HepG2 (cell line): Measurements from ENCODE around the gene KRT12. TPM values are rescaled to one million over a fixed set of nuclear protein-coding genes. Genes with fewer than 3 reads are reported as not detected.

Experiments
- ETV5 ChIP-seq: IDR thresholded peaks from 2 replicates; pipeline ENCODE4 v1.6.1; 2018; ENCODE audit warnings: missing biosample characterization, missing genetic modification reagents, inconsistent platforms, borderline replicate concordance
- LCORL ChIP-seq, 2 experiments: fragments of 450-650 bp in 1 of 2; sonication (generic) in 1 of 2; formaldehyde crosslinking in 1 of 2; IDR thresholded peaks; 2 replicates each; pipeline versions ENCODE4 v1.5.0 to v1.6.1; 2017 to 2020; ENCODE audit warnings: antibody characterized with exemption in 1 of 2, missing genetic modification reagents in 1 of 2
- MBNL3 ChIP-seq: fragments of 250-450 bp; sonication (Bioruptor Pico); conservative IDR thresholded peaks from 2 replicates; pipeline ENCODE4 v1.8.0; 2022; ENCODE audit warnings: mild to moderate bottlenecking, inconsistent platforms
- MXI1 ChIP-seq: IDR thresholded peaks from 3 replicates; pipeline ENCODE4 v1.6.1; 2012; ENCODE audit warnings: low read depth, low read length, inconsistent platforms, borderline replicate concordance
- NR2C2 ChIP-seq: sonication (generic); formaldehyde crosslinking; IDR thresholded peaks from 2 replicates; pipeline ENCODE4 v1.4.0; 2020; ENCODE audit warnings: missing genetic modification reagents, mild to moderate bottlenecking, moderate library complexity, borderline replicate concordance
- PHB2 ChIP-seq: fragments of 450-650 bp; IDR thresholded peaks from 2 replicates; pipeline ENCODE4 v1.6.1; 2018; ENCODE audit not compliant: partially characterized antibody
- RFX5 ChIP-seq: IDR thresholded peaks from 2 replicates; pipeline ENCODE4 v1.6.1; 2011; ENCODE audit warnings: low read depth, low read length, improper control_type of control experiment
- SALL1 ChIP-seq: sonication (generic); formaldehyde crosslinking; IDR thresholded peaks from 2 replicates; pipeline ENCODE4 v1.8.0; 2022; ENCODE audit warnings: mild to moderate bottlenecking, missing genetic modification reagents
- SMARCC2 ChIP-seq: fragments of 450-650 bp; IDR thresholded peaks from 2 replicates; pipeline ENCODE4 v1.6.1; 2017; ENCODE audit warnings: antibody characterized with exemption, mild to moderate bottlenecking
- SOX6 ChIP-seq, 2 experiments: fragments of 450-650 bp in 1 of 2; sonication (generic) in 1 of 2; formaldehyde crosslinking in 1 of 2; IDR thresholded peaks; 2 replicates each; pipeline versions ENCODE4 v1.4.0 to v1.6.1; 2017 to 2020; ENCODE audit warnings: antibody characterized with exemption in 1 of 2, mild to moderate bottlenecking in 1 of 2, missing genetic modification reagents in 1 of 2
- STAG1 ChIP-seq: sonication (generic); formaldehyde crosslinking; IDR thresholded peaks from 2 replicates; pipeline ENCODE4 v1.4.0; 2020; ENCODE audit warnings: missing genetic modification reagents
- ZBTB38 ChIP-seq: sonication (generic); formaldehyde crosslinking; IDR thresholded peaks from 2 replicates; pipeline ENCODE4 v1.5.1; 2020; ENCODE audit warnings: mild to moderate bottlenecking, missing genetic modification reagents
- ZNF274 ChIP-seq: sonication (generic); formaldehyde crosslinking; IDR thresholded peaks from 2 replicates; pipeline ENCODE4 v1.5.1; 2020; ENCODE audit warnings: mild to moderate bottlenecking, missing genetic modification reagents
- ZNF547 ChIP-seq: sonication (generic); formaldehyde crosslinking; IDR thresholded peaks from 2 replicates; pipeline ENCODE4 v1.5.1; 2020; ENCODE audit warnings: mild to moderate bottlenecking, missing genetic modification reagents
- ZNF562 ChIP-seq: sonication (generic); formaldehyde crosslinking; IDR thresholded peaks from 2 replicates; pipeline ENCODE4 v1.8.0; 2022; ENCODE audit warnings: missing genetic modification reagents, borderline replicate concordance
- ZNF780A ChIP-seq: sonication (generic); formaldehyde crosslinking; IDR thresholded peaks from 2 replicates; pipeline ENCODE4 v1.8.0; 2022; ENCODE audit warnings: mild to moderate bottlenecking, missing genetic modification reagents, moderate library complexity
- ZSCAN12 ChIP-seq: sonication (generic); formaldehyde crosslinking; IDR thresholded peaks from 2 replicates; pipeline ENCODE4 v1.9.0; 2021; ENCODE audit warnings: mild to moderate bottlenecking, missing genetic modification reagents
- ZSCAN25 ChIP-seq: sonication (generic); formaldehyde crosslinking; IDR thresholded peaks from 2 replicates; pipeline ENCODE4 v1.8.0; 2022; ENCODE audit warnings: mild to moderate bottlenecking, missing genetic modification reagents
- polyA plus RNA-seq, 8 experiments: library from polyadenylated mRNA; depleted of rRNA in 3 of 8; stranded (reverse) in 7 of 8; unstranded in 1 of 8; fragments of >200 nt; fragmentation: Illumina TruSeq in 4 of 8; extraction: Trizol in 4 of 8; gene quantifications; 2 replicates each; pipeline versions ENCODE4 v1.2.1 to v1.2.3, GENCODE V29; 2011 to 2016; ENCODE audit warnings: low read depth in 4 of 8, missing spikeins in 1 of 8, mixed read lengths in 1 of 8; ENCODE audit not compliant: insufficient read depth in 1 of 8
- total RNA-seq, 5 experiments: library from RNA; depleted of rRNA; stranded (reverse); fragments of >200 nt; fragmentation: Illumina TruSeq; extraction: Trizol; gene quantifications; 2 replicates each; pipeline ENCODE4 v1.2.3, GENCODE V29; 2016; ENCODE audit warnings: low read depth in 1 of 5
- TF ChIP-seq, protein P1 (sequence below): conservative IDR thresholded peaks from 2 replicates; pipeline ENCODE4 v1.6.1; 2018; ENCODE audit warnings: missing genetic modification reagents
- TF ChIP-seq, protein P2 (sequence below): sonication (generic); formaldehyde crosslinking; IDR thresholded peaks from 2 replicates; pipeline ENCODE4 v1.4.0; 2020; ENCODE audit warnings: low read depth, mild to moderate bottlenecking, missing genetic modification reagents
- TF ChIP-seq, protein P3 (sequence below): sonication (generic); formaldehyde crosslinking; IDR thresholded peaks from 2 replicates; pipeline ENCODE4 v1.5.1; 2020; ENCODE audit warnings: mild to moderate bottlenecking, missing genetic modification reagents
- TF ChIP-seq, protein P4 (sequence below): sonication (generic); formaldehyde crosslinking; IDR thresholded peaks from 2 replicates; pipeline ENCODE4 v1.5.0; 2020; ENCODE audit warnings: missing genetic modification reagents

The KRT12 gene
- total and polyA plus RNA-seq, 2 of the 13 experiments (the other 11 are each of a cell fraction or from before 2014, with no cell fraction given) = 0.07 to 0.09 TPM

DNA sequence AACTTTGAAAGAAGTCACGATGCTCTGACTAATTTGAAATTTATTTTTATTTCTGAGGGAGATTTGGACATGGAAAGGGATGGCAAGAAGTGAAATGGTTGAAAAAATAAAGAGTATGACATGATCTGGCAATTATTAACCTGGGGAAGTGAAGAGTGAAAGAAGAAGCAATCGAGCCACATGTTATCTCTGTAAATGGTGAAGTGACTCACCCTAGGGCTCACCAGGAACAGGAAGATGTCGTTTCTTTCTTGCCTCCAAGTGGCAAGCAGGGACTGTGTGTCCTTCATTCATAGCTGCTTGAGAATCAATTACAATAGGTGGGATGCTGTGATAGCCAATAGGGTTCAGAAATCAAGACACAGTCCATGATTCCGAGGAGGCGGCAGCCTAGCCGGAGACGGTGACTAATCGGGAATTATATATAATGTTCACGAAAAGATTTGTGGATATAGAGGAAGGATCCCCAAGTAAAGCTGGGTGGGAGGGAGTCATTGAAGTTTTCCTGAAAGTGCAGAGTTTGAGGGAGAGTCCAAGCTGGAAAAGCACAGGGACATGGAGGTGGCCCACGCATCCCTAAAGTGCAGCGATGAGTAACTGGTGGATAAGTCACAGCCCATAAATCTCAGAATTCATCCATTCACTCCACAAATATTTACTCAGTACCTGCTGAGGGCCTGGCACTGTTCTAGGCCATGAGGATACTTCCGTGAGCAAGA is 36.3 kb upstream of the KRT12 start (continued):
- TF ChIP-seq LCORL (IDR thresholded peaks at IDR 0.05) (no peak), LCORL (CRISPR knock-in tag; IDR thresholded peaks at IDR 0.05) (no peak), SMARCC2 (no peak), SALL1 (CRISPR knock-in tag) (peak; percentile 46; the same call in 1 of the 2 replicates), ZNF547 (peak; percentile 20; the same call in 1 of the 2 replicates), ETV5 (CRISPR knock-in tag) (peak; percentile 69; the same call in 1 of the 2 replicates), ZSCAN12 (CRISPR knock-in tag) (no peak), ZBTB38 (CRISPR knock-in tag) (peak; percentile 67; the same call in 1 of the 2 replicates), MBNL3 (CRISPR knock-in tag) (no peak), ZNF562 (CRISPR knock-in tag) (no peak), NR2C2 (CRISPR knock-in tag) (0 out of 2 replicates have a peak, but pooled peaks have one; percentile 21), PHB2 (no peak), ZSCAN25 (CRISPR knock-in tag) (no peak), MXI1 (peak; percentile 5; the same call in 1 of the 3 replicates), ZNF274 (CRISPR knock-in tag) (no peak), SOX6 (IDR thresholded peaks at IDR 0.05) (no peak), SOX6 (CRISPR knock-in tag; IDR thresholded peaks at IDR 0.05) (peak; percentile 46), ZNF780A (CRISPR knock-in tag) (no peak), STAG1 (CRISPR knock-in tag) (no peak), RFX5 (no peak)
- TF ChIP-seq, protein P1, sequence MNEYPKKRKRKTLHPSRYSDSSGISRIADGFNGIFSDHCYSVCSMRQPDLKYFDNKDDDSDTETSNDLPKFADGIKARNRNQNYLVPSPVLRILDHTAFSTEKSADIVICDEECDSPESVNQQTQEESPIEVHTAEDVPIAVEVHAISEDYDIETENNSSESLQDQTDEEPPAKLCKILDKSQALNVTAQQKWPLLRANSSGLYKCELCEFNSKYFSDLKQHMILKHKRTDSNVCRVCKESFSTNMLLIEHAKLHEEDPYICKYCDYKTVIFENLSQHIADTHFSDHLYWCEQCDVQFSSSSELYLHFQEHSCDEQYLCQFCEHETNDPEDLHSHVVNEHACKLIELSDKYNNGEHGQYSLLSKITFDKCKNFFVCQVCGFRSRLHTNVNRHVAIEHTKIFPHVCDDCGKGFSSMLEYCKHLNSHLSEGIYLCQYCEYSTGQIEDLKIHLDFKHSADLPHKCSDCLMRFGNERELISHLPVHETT (CRISPR knock-in tag) = no peak
- TF ChIP-seq, protein P2, sequence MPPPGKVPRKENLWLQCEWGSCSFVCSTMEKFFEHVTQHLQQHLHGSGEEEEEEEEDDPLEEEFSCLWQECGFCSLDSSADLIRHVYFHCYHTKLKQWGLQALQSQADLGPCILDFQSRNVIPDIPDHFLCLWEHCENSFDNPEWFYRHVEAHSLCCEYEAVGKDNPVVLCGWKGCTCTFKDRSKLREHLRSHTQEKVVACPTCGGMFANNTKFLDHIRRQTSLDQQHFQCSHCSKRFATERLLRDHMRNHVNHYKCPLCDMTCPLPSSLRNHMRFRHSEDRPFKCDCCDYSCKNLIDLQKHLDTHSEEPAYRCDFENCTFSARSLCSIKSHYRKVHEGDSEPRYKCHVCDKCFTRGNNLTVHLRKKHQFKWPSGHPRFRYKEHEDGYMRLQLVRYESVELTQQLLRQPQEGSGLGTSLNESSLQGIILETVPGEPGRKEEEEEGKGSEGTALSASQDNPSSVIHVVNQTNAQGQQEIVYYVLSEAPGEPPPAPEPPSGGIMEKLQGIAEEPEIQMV (CRISPR knock-in tag) = 0 out of 2 replicates have a peak, but pooled peaks have one; percentile 28
- TF ChIP-seq, protein P3, sequence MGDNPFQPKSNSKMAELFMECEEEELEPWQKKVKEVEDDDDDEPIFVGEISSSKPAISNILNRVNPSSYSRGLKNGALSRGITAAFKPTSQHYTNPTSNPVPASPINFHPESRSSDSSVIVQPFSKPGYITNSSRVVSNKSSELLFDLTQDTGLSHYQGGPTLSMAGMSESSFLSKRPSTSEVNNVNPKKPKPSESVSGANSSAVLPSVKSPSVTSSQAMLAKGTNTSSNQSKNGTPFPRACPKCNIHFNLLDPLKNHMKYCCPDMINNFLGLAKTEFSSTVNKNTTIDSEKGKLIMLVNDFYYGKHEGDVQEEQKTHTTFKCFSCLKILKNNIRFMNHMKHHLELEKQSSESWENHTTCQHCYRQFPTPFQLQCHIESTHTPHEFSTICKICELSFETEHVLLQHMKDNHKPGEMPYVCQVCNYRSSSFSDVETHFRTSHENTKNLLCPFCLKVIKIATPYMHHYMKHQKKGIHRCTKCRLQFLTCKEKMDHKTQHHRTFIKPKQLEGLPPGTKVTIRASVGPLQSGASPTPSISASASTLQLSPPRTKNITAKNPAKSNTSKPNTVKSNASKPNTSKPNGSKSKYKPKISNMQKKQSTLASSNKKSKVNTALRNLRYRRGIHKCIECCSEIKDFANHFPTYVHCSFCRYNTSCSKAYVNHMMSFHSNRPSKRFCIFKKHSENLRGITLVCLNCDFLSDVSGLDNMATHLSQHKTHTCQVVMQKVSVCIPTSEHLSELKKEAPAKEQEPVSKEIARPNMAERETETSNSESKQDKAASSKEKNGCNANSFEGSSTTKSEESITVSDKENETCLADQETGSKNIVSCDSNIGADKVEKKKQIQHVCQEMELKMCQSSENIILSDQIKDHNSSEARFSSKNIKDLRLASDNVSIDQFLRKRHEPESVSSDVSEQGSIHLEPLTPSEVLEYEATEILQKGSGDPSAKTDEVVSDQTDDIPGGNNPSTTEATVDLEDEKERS (CRISPR knock-in tag) = 0 out of 2 replicates have a peak, but pooled peaks have one; percentile 42
- TF ChIP-seq, protein P4, sequence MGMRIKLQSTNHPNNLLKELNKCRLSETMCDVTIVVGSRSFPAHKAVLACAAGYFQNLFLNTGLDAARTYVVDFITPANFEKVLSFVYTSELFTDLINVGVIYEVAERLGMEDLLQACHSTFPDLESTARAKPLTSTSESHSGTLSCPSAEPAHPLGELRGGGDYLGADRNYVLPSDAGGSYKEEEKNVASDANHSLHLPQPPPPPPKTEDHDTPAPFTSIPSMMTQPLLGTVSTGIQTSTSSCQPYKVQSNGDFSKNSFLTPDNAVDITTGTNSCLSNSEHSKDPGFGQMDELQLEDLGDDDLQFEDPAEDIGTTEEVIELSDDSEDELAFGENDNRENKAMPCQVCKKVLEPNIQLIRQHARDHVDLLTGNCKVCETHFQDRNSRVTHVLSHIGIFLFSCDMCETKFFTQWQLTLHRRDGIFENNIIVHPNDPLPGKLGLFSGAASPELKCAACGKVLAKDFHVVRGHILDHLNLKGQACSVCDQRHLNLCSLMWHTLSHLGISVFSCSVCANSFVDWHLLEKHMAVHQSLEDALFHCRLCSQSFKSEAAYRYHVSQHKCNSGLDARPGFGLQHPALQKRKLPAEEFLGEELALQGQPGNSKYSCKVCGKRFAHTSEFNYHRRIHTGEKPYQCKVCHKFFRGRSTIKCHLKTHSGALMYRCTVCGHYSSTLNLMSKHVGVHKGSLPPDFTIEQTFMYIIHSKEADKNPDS (CRISPR knock-in tag) = no peak
